ENCODE results near the gene CARHSP1. TPM values are rescaled to one million over a fixed set of nuclear protein-coding genes. Genes with fewer than 3 reads are reported as not detected.

CARHSP1 gene
- total and polyA plus RNA-seq, 9 of the 15 experiments (the other 6 are each of a cell fraction or from before 2014, with no cell fraction given), result 5.8 to 114 (median 41.1) TPM

GRCh38 chr16:8887431-8887765, 18.6 kb upstream of the CARHSP1 start:
- no peak overlapping the region for H2AFZ ChIP-seq (ENCODE audit: low read depth, low read length)
- no peak for FAIRE-seq
- TF ChIP-seq HBP1 (CRISPR knock-in tag; IDR thresholded peaks at IDR 0.05), result 0 out of 2 replicates have a peak, but pooled peaks have one; percentile 32
- no peak for TF ChIP-seq ARID1B (IDR thresholded peaks at IDR 0.05)
- no peak for TF ChIP-seq ZNF121 (CRISPR knock-in tag; conservative IDR thresholded peaks at IDR 0.05)
- TF ChIP-seq CCAR2 (IDR thresholded peaks at IDR 0.05; ENCODE audit: low read depth, low read length), result no peak
- TF ChIP-seq ZNF511 (CRISPR knock-in tag; IDR thresholded peaks at IDR 0.05), result no peak
- TF ChIP-seq POLR2A (conservative IDR thresholded peaks at IDR 0.05), result 0 out of 2 replicates have a peak, but pooled peaks have one; percentile 21
- TF ChIP-seq CEBPZ (IDR thresholded peaks at IDR 0.05; ENCODE audit: borderline replicate concordance, low read depth, low read length), result no peak
- no peak for TF ChIP-seq IRF1 (CRISPR knock-in tag; IDR thresholded peaks at IDR 0.05; ENCODE audit: borderline replicate concordance)
- no peaks in the 10 kb centered on the region for H3K79me2 ChIP-seq (ENCODE audit: control insufficient read depth, insufficient read depth, low read length)
- DNase-seq (ENCODE audit: extremely low read depth in 1 of 4, low spot score in 3 of 4), result no peak
- no peak for ATAC-seq
- no peaks in the 10 kb centered on the region for H3K9me3 ChIP-seq (replicated peaks; ENCODE audit: control insufficient read depth, insufficient read depth, low read depth, low read length)
- H3K27me3 ChIP-seq (ENCODE audit: control insufficient read depth in 2 of 2, insufficient read depth in 2 of 2, low read length in 2 of 2), result no peaks in the 10 kb centered on the region
- ChIA-PET POLR2A (interaction anchor here (0.7 kb wide), 1 partner anchor 47 kb away, joined by 3 read pairs; no protein-coding TSS in a partner anchor), CTCF (ENCODE audit: low intra/inter-chr PET ratio) (no interaction called here)
- H3K36me3 ChIP-seq (ENCODE audit: control insufficient read depth, insufficient read depth, low read length), result peaks cover 31% of the 10 kb centered on the region; the same call in 2 of the 3 replicates
- H3K9ac ChIP-seq (ENCODE audit: insufficient read depth in 1 of 2, low read depth in 2 of 2, low read length in 2 of 2), result no peak overlapping the region
- H3K4me3 ChIP-seq, result no peak overlapping the region
- intact Hi-C loops (cut with micrococcal nuclease), result no loop called here
- H3K27ac ChIP-seq (ENCODE audit: extremely low read depth, low read depth, low read length), result no peak overlapping the region
- H3K4me2 ChIP-seq (ENCODE audit: insufficient read depth, low read length), result no peak overlapping the region
- H3K9me1 ChIP-seq (ENCODE audit: control insufficient read depth, insufficient read depth, low read length), result peaks cover 4% of the 10 kb centered on the region
- WGBS (ENCODE audit: insufficient coverage, low coverage, missing lambda C conversion rate), result 74% methylated on average over 6 of the region's 6 CpGs
- in situ Hi-C loops (cut with MboI), result no loop called here
- BruUV-seq (replicated peaks), result no TSS peak
- H3K4me1 ChIP-seq (replicated peaks in 1 of 2; ENCODE audit: control insufficient read depth in 2 of 2, insufficient read depth in 2 of 2, low read length in 2 of 2), result peaks cover 6 to 43% of the 10 kb centered on the region in 2 experiments; a peak in 4 of 5 replicates
- H4K20me1 ChIP-seq (replicated peaks; ENCODE audit: control insufficient read depth, insufficient read depth, low read length), result peaks cover 26% of the 10 kb centered on the region

All from K562 (cell line).